Measurements from ENCODE around the gene CREM. TPM values are rescaled to one million over a fixed set of nuclear protein-coding genes. Genes with fewer than 3 reads are reported as not detected.

The CREM gene
- total RNA-seq, 2 experiments from 2014 or later = 32.2 to 38.1 TPM

GRCh38 chr10:35224045-35224740, 97.5 kb downstream of the CREM start:
- no peak overlapping the region for H3K4me3 ChIP-seq (ENCODE audit: low read depth, low read length, poor library complexity, severe bottlenecking)
- DNase-seq (ENCODE audit: low spot score) = no peak
- H3K9me2 ChIP-seq (ENCODE audit: insufficient read depth, low read length) = no peaks in the 10 kb centered on the region
- ChIA-PET POLR2A (interaction anchor here (1.2 kb wide), 1 partner anchor 106 kb away, joined by 3 read pairs; no protein-coding TSS in a partner anchor), CTCF (ENCODE audit: unreplicated experiment) (interaction anchor here (1.3 kb wide), 1 partner anchor 98 kb away, joined by 5 read pairs; the partner anchor contains the start of gene CREM)
- intact Hi-C loops (cut with micrococcal nuclease; ENCODE audit: unreplicated experiment) = no loop called here
- no peaks in the 10 kb centered on the region for H3K79me2 ChIP-seq (ENCODE audit: insufficient read depth, low read depth, low read length)
- no TSS peak for BruUV-seq (replicated peaks)
- no peaks in the 10 kb centered on the region for H3K36me3 ChIP-seq (ENCODE audit: insufficient read depth, low read length)
- peaks cover 11% of the 10 kb centered on the region for H3K4me1 ChIP-seq (ENCODE audit: insufficient read depth, low read length, poor library complexity, severe bottlenecking)
- H4K20me1 ChIP-seq (ENCODE audit: insufficient read depth, low read length) = no peaks in the 10 kb centered on the region
- no peak overlapping the region for H2AFZ ChIP-seq (ENCODE audit: low read length)
- no peaks in the 10 kb centered on the region for H3K9me3 ChIP-seq (ENCODE audit: low read length)
- TF ChIP-seq EZH2phosphoT487 (IDR thresholded peaks at IDR 0.05; ENCODE audit: borderline replicate concordance, low read depth, low read length) = no peak
- no peak overlapping the region for H3K27ac ChIP-seq (ENCODE audit: low read depth, low read length, poor library complexity, severe bottlenecking)
- no peak overlapping the region for H3K4me2 ChIP-seq (ENCODE audit: low read length)

DNA sequence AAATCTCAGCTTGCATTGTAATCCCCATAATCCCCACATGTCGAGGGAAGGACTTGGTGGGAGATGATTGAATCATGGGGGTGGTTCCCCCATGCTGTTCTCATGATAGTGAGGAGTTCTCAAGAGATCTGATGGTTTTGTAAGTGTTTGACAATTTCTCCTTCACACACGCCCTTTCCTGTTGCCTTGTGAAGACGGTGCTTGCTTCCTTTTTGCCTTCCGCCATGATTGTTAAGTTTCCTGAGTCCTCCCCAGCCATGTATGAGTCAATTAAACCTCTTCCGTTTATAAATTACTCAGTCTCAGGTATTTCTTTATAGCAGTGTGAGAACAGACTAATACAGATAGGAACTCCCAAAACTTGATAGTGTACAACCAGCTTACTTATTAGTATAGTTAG, 98.6 kb downstream of the CREM start:
- no peak overlapping the region for H2AFZ ChIP-seq (ENCODE audit: low read length)
- POLR2A ChIA-PET = interaction anchor here (0.5 kb wide), 1 partner anchor 126 kb away, joined by 4 read pairs; no protein-coding TSS in a partner anchor
- CTCF ChIA-PET (ENCODE audit: unreplicated experiment) = interaction anchor here (1.3 kb wide), 1 partner anchor 99 kb away, joined by 5 read pairs; the partner anchor contains the start of gene CREM

DNA sequence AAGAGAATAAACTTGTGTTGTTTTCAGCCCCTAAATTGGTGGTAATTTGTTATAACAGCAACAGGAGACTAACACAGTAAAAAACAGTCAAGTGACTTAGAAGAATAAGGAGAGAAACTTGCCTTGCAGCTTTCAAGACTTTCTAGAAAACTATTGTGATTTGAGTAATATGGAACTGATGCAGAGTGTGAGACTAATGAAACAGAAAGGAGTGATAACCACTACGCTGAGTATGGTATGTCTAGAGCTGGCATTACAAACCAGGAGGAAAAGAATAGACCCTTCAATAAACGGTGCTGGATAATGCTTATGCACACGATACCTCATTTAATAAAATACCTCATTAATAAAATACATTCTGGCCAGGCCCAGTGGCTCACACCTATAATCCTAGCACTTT, 99.9 kb downstream of the CREM start:
- Histone ChIP-seq H3K79me2 (ENCODE audit: insufficient read depth, low read depth, low read length) (no peaks in the 10 kb centered on the region), H3K36me3 (ENCODE audit: insufficient read depth, low read length) (no peaks in the 10 kb centered on the region), H3K9me3 (ENCODE audit: low read length) (no peaks in the 10 kb centered on the region), H3K4me3 (ENCODE audit: low read depth, low read length, poor library complexity, severe bottlenecking) (no peak overlapping the region), H3K27ac (ENCODE audit: low read depth, low read length, poor library complexity, severe bottlenecking) (no peak overlapping the region), H4K20me1 (ENCODE audit: insufficient read depth, low read length) (no peaks in the 10 kb centered on the region), H3K4me1 (ENCODE audit: insufficient read depth, low read length, poor library complexity, severe bottlenecking) (no peaks in the 10 kb centered on the region), H3K4me2 (ENCODE audit: low read length) (no peak overlapping the region), H2AFZ (ENCODE audit: low read length) (no peak overlapping the region), H3K9me2 (ENCODE audit: insufficient read depth, low read length) (no peaks in the 10 kb centered on the region)
- ChIA-PET POLR2A (interaction anchor here (1.0 kb wide), 1 partner anchor 130 kb away, joined by 3 read pairs; no protein-coding TSS in a partner anchor), CTCF (ENCODE audit: unreplicated experiment) (no interaction called here)
- TF ChIP-seq CTCF (conservative IDR thresholded peaks at IDR 0.05; ENCODE audit: low read length) (no peak), EZH2phosphoT487 (IDR thresholded peaks at IDR 0.05; ENCODE audit: borderline replicate concordance, low read depth, low read length) (no peak)
- intact Hi-C loops (cut with micrococcal nuclease; ENCODE audit: unreplicated experiment) = no loop called here
- no TSS peak for BruUV-seq (replicated peaks)
- DNase-seq (ENCODE audit: low spot score) = no peak

More for the DNA sequence above, 98.6 kb downstream of the CREM start:
- Histone ChIP-seq H3K27ac (ENCODE audit: low read depth, low read length, poor library complexity, severe bottlenecking) (no peak overlapping the region), H3K79me2 (ENCODE audit: insufficient read depth, low read depth, low read length) (no peaks in the 10 kb centered on the region), H3K4me3 (ENCODE audit: low read depth, low read length, poor library complexity, severe bottlenecking) (no peak overlapping the region), H3K36me3 (ENCODE audit: insufficient read depth, low read length) (no peaks in the 10 kb centered on the region), H3K4me2 (ENCODE audit: low read length) (no peak overlapping the region), H3K9me2 (ENCODE audit: insufficient read depth, low read length) (no peaks in the 10 kb centered on the region), H4K20me1 (ENCODE audit: insufficient read depth, low read length) (no peaks in the 10 kb centered on the region), H3K4me1 (ENCODE audit: insufficient read depth, low read length, poor library complexity, severe bottlenecking) (peaks cover 8% of the 10 kb centered on the region), H3K9me3 (ENCODE audit: low read length) (no peaks in the 10 kb centered on the region)
- DNase-seq (ENCODE audit: low spot score) = no peak
- BruUV-seq (replicated peaks) = no TSS peak
- no peak for TF ChIP-seq EZH2phosphoT487 (IDR thresholded peaks at IDR 0.05; ENCODE audit: borderline replicate concordance, low read depth, low read length)
- TF ChIP-seq CTCF (conservative IDR thresholded peaks at IDR 0.05; ENCODE audit: low read length) = no peak
- intact Hi-C loops (cut with micrococcal nuclease; ENCODE audit: unreplicated experiment) = no loop called here
